GM18858 (cell line): ENCODE data around the gene ONECUT1.

Experiments
- ATAC-seq: cut with Tn5 transposase; IDR thresholded peaks from one replicate; pipeline ENCODE4 v1.9.1; 2021; ENCODE audit not compliant: unreplicated experiment

The ONECUT1 gene

DNA sequence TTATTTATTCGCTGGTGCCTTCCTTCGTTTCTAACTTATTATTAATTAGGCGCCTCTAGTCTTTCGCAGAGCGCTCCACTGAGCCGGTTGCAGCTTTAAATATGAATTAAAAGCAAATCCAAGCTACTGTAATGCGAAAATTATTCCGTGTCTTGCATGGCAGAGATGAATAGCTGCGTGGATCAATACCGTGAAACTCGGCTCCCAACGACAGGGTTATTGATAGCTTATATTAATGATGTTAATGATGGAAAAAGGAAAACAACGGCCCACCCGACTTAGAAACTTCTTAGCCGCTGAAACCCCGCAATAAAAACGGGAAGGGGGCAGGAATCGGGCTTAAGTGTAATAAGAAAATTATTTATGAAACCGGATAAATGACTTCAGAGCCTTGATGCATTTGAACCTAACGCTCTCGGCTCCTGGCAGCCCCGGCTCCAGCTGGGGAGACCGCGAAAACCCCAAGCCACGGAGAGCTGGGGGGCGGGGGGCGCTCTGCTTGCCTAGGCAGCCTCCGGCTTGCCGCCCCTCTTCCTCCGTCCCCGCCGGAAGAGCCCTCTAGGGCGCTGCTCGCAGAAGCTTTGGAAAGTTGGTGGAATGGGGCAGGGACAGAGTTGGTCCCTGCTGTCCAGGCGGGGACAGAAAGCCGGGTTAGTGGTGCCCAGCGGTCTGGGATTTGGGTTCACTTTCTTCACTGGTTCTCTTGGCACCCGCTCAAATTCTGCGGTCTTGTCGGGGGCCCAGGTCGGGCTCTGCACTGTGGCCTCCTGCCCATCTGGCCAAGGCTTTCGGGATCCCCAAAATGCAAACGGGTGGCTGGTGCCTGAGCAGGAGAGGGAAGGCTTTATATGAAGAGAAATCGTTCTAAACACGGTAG is 7.7 kb upstream of the ONECUT1 start:
- no peak for ATAC-seq

DNA sequence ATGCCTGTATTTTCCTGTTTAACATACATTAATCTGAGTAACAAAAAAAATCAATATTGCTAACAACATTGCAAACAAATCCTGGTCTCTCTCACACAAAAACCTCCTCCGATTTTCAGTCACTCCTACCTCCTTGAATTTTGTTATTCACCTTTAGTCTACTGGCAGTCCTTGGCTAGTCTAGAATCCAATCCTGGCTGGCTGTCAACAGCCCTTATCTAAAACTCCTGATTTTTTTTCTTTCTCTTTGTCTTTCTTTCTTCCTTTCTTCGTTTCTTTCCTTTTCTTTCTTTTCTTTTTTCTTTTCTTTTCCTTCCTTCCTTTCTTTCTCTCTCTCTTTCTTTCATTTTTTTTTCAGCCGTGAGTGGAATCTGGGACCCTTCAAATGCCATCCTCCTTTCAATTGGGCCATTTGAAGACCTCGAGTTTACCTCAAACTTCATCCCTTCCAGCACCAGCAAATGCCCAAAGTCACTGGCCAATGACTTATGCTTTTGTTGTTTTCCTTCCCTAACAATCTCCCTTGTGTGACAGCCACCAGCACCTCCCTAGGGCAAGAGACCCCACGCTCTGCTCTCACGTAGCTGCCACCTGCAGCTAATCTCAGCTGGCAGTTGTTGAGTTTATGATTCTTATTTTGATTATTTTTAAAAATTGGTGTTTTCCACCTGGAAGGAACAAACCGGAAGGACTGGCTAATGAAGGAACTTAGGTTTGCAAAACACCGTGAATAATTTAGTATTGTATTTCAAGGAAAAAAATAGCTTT is 6.8 kb upstream of the ONECUT1 start:
- ATAC-seq, result no peak

DNA sequence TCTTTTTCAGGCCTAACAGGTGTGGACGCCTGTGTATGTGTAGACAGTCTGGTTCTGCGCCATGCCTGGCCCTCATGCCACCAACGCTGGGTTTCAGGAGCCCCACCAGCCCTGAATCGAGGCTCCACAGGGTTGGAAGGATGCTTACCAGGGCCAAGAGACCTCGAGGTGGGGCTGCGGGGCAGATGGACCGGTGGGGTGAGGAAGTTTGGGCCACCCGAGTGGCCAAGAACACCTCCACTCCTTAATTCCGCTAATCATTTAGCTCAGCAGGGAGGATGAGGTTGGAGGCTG is 6.0 kb upstream of the ONECUT1 start:
- no peak for ATAC-seq

DNA sequence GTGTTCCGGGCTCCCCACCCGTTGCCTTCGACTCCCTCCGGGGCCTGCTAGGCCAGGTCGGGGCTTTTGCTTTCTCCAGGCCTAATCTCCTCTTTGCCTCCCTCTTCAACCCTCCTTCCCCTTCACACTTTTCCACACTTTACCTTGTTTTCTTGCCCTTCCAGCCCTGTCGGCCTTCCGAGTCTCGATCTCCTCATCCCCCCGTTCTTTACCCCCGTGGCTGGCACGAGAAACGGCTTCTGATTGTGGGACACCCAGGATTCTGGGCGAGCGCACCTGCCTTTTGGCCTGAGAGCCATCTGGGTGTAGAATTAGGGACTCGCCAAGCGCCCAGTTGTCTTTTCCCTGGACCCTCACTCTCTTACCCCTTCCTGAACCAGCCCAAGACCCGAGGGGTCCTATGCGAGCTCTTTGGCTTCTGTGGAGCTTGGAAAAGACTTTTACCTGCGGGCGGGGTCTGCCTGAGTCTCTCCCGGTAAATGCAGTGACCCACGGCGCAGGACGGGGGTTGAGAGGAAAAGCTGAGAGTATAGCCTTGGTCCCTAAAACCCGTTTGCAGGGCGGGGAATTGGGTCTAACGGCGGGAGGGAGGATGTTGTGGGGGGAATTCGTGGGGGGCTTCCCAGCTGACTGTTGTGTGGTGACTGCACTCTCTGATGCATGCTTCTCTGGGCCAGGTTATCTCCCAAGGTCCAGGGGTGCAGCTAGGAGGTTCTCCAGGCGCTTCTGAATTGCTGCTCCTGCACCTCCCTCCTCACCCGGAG is 5.5 kb upstream of the ONECUT1 start:
- ATAC-seq, result no peak

DNA sequence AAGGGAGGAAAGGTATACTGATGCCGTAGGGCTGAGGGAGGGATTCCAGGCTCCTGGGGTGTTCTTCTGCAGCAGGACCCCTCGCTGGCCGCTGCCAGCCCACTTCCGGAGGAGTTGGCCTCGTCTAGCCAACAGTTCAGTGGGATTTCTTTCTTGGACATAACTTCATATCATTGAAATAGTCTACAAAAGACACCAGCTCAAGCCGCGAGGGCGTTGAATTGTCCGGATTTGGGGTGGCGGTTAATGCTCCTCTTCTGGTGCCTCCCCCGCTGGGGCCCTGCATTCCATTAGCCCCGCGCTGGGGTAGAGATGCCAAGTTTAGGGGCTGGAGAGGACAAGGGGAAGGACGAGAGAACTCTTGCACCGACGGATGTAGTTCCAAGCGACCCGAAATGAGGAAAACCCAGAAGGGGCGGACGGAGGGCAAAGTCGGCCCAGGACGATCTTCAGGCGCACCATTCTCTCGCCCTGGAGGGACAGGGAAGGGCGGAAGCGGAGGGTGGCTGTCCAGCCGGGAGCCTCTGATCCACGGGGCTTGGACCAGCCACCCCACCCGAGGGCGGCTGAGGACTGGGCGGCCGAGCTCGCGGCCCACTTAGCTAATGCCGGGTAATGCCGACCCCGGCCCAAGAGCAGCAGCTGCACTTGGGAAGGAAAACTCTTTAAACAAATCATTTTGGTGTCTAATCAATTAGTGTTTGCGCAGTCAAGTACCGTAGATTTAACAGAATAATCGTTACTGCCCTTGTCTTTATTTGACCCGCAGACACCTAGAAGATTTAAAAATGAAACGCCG is 4.7 kb upstream of the ONECUT1 start:
- ATAC-seq, result no peak

DNA sequence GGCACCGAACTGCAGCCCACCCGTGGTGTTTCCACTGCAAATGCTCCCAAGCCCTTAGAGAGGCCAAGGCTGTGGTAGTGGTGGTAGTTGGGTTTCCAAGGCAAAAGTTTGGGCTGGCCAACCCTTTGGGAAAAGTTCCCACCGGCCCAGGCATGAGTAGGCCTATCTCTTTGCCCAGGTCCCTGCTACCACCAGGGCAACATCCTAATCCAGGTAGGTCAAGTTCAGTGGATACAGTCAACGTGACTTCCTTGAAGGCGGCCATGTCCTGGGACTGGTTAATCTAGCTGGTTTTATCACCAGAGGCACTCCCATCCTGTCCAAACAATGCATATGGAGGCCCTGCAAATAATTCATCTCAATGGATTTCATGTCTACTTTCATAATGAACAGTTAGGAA is 1.6 kb upstream of the ONECUT1 start:
- no peak for ATAC-seq

DNA sequence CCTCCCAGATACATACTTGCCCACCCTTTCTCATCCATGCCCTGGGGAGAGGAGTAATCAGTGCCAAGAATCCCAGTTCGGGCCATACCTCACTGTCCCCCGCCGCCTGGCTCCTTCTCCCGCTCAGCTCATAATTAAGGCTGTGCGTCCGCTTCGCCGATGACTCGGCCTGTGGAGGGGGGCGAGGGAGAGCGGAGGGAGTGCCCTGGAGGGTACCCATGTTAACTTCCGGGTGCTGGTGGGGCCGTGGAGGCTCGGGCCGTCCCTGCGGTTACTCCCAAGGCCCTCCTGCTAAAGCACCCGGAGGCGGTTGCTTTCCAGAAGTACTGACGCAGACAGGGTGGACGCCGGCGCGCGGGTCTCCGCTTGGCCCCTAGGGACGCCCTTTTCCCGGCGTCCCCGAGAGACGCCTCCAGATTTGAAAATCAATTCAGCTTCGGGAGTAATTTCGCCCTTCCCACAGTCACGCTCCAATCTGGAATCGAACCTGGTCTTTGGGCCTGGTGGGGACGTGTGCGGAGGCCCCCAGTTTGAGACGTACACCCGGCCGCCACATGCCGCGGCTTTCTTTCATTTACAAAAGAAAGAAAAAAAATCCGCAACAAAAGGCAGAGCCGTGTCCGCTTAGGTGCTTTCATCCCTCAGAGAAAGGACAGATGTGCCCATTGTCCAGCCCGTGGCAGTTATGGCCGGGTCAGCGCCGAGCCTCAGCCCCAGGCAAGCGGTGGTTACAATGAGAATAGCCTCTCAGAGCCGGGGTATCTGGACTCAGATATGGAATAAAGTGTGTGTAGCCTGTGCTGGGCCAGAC is 1.0 kb upstream of the ONECUT1 start:
- no peak for ATAC-seq

DNA sequence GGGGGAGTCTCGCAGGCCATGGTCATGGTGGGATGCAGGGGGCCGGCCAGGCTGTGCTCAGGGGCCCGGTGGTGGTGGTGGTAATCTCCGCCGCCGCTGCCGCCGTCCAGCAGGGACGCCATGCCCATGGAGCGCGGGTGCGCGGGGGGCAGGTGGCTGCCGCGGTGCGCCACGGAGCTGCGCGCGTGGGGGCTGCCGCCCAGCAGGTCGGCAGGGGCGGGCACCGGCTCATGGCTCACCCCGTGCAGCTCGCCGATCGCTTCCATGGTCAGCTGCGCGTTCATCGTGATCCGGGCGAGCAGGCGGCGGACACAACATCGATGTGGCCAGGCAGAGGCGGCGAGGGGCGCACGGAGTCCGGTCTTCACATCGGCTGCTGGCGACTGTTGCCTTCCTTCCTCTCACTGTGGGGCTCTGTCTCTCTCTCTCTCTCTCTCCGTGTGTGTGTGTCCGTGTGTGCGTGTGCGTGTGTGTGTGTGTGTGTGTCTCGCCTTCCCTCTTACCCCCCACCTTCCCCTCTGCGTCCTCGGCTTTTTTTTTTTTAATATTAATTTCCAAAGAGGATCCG is 451 bp downstream of the ONECUT1 start:
- no peak for ATAC-seq

DNA sequence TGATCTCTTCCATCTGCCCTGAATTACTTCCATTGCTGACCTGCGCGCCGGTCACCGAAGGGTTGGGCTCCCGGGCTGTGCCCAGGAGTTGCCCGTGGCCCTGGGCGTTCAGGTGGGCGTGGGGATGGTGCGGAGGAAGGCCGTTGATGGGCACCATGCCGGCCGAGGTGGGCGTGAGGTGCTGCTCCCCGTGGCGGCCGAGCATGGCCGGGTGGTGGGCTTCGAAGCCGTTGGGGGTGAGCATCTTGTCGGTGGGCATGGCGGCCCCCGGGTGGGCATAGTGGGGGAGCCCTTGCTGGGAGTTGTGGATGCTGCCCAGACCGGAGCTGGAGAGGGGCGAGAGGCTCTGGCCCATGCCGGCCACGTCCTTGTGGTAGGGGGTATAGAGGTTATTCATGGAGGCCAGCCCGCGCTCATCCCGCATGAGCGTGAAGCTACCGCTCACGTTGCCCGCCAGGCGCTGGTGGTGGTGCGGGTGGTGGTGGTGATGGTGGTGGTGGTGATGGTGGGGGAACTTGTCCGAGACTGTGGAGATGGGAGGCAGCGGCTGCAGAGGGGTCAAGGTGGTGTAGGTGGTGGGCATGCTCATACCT is 1.0 kb downstream of the ONECUT1 start:
- no peak for ATAC-seq

DNA sequence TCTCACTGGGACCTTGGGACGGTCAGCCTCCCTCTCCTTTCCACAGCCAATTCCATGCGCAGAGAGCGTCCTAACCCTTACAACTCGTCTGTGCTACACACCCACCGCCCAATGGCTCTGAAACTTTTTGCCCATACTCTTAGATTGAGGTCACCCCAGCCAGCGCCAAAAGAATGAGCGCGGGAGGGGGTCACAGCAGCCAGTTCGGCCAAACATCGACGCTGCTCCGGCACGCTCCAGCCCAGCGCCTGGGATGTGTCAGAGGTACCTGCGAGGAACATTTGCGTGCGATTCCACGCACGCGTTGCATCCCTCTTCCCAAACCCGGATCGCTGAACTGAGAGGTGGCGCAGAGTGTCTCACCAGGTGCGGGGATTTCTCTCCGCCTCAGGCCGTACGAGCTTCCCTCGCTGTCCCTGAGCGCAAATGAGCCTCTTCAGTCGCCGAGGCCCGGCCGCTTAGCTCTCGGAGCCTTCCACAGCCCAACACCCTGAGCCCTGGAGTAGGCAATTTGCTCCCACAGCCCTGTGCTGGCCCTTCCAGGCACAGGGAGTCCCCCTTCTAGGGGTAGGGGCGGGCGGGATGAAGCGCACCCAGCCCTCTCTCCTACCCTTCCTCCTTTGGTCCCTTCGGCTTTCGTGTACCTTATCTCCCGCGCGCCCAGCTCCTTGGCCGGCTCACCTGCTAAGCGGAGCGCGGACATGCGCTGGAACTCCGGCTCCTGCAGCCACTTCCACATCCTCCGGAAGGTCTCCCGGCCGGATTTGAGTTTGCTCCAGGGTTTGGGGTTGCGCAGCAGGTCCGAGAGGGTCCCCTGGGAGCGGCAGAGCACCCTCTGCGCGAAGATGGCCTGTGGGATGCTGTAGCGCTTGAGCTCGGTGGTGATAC is 1.8 kb downstream of the ONECUT1 start:
- ATAC-seq, result no peak

DNA sequence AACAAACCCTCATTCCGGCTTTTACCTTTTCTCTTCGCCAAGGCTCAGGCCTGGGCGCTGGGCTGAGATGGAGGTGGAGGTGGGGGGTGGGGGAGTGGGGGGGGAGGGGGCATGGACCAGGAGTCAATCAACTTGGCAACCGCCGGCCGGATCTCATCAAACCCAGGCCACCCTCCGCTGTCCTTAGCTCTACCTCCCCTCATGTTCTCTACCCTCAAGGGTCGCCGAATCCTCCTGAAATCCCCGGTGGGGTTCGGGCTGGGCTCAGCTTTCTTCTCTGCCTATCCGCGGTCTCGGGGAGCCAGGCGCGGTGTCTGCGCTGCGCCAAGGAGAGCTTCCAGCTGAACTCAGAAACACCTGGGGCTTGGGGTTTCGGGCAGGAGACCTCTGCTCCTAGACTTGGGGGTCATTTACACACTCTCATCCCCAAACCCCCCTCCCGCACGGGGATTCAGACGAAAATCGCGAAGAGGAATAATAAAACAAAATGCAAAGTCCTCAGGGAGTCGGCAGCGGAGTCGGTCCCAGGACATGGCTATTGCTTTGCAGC is 2.5 kb downstream of the ONECUT1 start:
- no peak for ATAC-seq

DNA sequence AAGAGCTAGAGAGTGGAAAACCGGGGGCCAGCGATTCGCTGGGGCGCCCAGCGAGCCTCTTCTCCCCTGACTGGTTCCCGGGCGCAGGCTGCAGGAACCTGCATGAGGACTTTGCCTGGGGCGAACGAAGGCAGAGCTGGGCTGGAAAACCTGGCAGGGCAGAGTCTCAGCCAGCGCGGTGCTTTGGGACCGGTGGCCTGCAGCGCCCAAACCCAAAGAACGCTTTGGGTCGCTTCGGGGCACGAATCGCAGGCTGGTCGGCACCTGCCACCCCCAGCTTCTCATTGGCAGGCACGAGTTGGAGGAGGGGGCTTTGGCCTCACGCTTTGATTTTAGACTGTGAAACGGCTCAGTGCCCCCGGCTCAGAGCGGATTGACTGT is 3.0 kb downstream of the ONECUT1 start:
- no peak for ATAC-seq

DNA sequence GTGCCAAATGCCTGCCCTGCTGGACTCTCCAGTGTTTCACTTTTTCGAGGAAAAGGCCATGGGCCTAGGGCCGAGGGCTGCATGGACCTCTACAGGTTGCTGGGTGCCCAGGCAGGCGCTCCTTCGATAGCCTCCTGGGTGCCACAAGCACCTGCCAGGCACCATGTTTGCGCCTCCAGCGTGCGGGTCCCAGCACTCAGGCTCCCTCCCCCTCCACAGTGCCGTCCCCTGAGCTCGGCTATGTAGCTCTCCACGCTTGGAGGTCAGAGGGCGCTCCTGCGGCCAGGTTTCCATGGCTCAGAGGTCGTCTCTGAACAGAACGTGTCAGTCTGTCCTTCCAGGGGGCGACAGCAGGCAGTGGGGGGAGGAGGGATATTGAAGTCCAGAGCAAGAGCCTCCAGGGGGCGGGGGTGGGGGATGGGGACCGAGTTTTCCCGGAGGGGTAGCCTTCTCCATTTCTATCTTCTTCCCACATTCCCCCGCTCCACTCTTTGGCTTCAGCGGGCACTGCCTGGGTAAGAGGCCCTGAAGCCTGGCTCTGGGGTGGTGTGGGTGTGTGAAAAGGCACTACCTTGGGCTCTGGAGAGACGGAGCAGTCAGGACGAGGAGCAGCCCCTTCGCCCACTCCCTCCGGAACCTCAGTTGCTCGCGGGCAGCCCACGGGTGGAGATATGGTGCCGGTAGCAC is 3.6 kb downstream of the ONECUT1 start:
- ATAC-seq, result no peak

DNA sequence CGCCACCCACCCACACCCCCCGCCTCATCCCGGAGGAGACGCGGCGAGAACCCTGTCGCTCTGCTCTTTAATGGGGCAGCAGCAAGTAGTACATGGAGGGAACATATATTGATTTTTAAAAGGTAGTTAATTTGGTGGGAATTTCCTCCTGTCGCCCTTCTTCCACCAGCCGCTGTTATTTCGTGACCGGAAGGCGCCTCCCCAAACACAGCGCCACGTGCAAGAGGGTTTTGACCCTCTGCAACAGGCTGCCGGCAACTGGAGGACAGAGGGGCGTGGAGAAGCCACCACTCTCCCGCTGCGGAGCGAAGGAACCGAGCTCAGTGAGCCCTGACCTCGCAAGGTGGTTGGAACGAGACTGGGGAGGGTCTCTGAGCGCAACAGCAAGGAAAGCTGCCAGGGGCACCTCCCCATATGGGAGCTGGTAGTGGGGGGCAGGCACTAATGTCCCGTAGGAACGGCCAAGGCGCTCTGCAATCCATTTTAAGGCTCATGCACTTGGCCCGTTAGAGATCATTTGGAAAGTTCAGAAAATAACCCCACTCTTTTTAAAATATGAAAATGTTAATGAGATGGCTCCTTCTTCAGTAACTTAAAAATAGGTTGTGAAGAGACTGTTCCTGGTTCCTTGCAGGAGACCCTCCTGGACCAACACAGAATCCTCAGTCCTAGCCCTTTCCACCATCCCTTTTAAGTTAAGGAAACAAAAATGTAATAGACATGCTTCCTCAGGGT is 4.3 kb downstream of the ONECUT1 start:
- no peak for ATAC-seq

DNA sequence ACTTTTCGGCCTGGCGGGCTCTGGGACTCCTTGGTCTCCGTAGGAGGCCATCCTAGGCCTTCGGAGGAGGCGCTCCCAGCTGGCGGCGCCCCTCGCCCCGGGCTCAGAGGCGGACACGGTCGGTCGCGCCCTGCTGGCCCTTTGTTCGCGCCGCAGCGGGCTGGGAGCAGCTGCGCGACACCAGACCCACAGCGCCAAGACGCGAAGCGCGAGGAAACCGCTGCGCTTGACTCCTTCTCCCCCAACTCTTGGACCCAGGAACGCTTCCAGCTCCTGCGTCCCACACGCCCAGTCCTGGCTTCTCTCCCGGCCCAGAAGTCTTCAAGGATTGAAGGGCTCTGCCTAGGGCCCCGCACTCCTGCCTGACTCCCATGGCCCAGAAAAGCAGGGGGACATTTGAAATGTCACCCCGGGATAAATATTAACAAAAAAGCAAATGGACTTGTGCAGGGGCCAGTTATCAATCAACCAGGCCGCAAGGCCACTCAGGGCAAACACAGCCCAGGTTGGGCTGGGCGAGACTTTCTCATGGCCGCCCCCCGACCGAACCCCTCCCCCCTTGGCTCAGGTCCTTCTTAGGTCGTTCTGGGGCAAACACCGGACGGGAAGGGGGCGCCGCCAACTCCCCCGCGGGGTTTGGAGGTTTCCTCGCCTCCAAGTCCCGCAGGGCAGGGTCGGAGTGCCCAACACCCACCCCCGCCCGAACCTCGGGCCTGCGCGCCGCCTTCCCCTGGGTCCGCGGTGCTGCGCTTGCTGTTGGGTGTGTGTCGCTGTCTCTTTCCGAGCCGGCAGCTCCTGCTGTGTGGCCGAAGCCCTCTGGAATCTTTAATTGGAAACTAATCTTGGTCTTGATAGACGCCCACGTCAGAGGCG is 5.1 kb downstream of the ONECUT1 start:
- no peak for ATAC-seq
